ENCODE results near the gene KLHL35. TPM values are rescaled to one million over a fixed set of nuclear protein-coding genes. Genes with fewer than 3 reads are reported as not detected.

Gene KLHL35
- total RNA-seq, 1 donor from 2014 or later = 0.77 TPM

- Histone ChIP-seq H3K27me3 (ENCODE audit: insufficient read depth, low read length) (no peaks in the 10 kb centered on the region), H3K4me3 (ENCODE audit: insufficient read depth, low read depth, low read length) (no peak overlapping the region), H3K27ac (ENCODE audit: low read depth, low read length) (no peak overlapping the region), H3K79me2 (ENCODE audit: insufficient read depth, low read length) (no peaks in the 10 kb centered on the region), H3K4me2 (ENCODE audit: low read length) (no peak overlapping the region), H4K20me1 (ENCODE audit: insufficient read depth, low read length) (no peaks in the 10 kb centered on the region), H2AFZ (ENCODE audit: low read depth, low read length) (no peak overlapping the region), H3K36me3 (ENCODE audit: insufficient read depth, low read length) (no peaks in the 10 kb centered on the region), H3K9me3 (ENCODE audit: insufficient read depth, low read depth, low read length) (no peaks in the 10 kb centered on the region), H3K4me1 (ENCODE audit: insufficient read depth, low read length) (peaks cover 6% of the 10 kb centered on the region), H3K9ac (ENCODE audit: low read length) (no peak overlapping the region)
- FAIRE-seq (no peak), DNase-seq (ENCODE audit: low read depth) (no peak)
- TF ChIP-seq EZH2 (IDR thresholded peaks at IDR 0.05; ENCODE audit: insufficient read depth, low read length) = no peak
- TF ChIP-seq CTCF (IDR thresholded peaks at IDR 0.05; ENCODE audit: insufficient read depth, low read depth, low read length) = no peak
- no peak overlapping the region for H3K4me3 Mint-ChIP-seq (ENCODE audit: unreplicated experiment)
- H3K27me3 Mint-ChIP-seq (ENCODE audit: low read depth, unreplicated experiment) = peaks cover 30% of the 10 kb centered on the region
- H3K36me3 Mint-ChIP-seq (ENCODE audit: low read depth, unreplicated experiment) = peaks cover 2% of the 10 kb centered on the region
- no peaks in the 10 kb centered on the region for H3K4me1 Mint-ChIP-seq (ENCODE audit: low read depth, unreplicated experiment)
- H3K27ac Mint-ChIP-seq (ENCODE audit: unreplicated experiment) = no peak overlapping the region
- no peaks in the 10 kb centered on the region for H3K9me3 Mint-ChIP-seq (ENCODE audit: unreplicated experiment)
These were observed 22.0 kb upstream of the KLHL35 start for GRCh38 chr11:75454987-75455386.

- Mint-ChIP-seq H3K36me3 (ENCODE audit: low read depth, unreplicated experiment) (peaks cover 2% of the 10 kb centered on the region), H3K27me3 (ENCODE audit: low read depth, unreplicated experiment) (peaks cover 30% of the 10 kb centered on the region), H3K4me1 (ENCODE audit: low read depth, unreplicated experiment) (no peaks in the 10 kb centered on the region), H3K27ac (ENCODE audit: unreplicated experiment) (no peak overlapping the region), H3K4me3 (ENCODE audit: unreplicated experiment) (no peak overlapping the region), H3K9me3 (ENCODE audit: unreplicated experiment) (no peaks in the 10 kb centered on the region)
- Histone ChIP-seq H4K20me1 (ENCODE audit: insufficient read depth, low read length) (no peaks in the 10 kb centered on the region), H3K27me3 (ENCODE audit: insufficient read depth, low read length) (no peaks in the 10 kb centered on the region), H3K79me2 (ENCODE audit: insufficient read depth, low read length) (no peaks in the 10 kb centered on the region), H3K27ac (ENCODE audit: low read depth, low read length) (no peak overlapping the region), H3K4me2 (ENCODE audit: low read length) (no peak overlapping the region), H2AFZ (ENCODE audit: low read depth, low read length) (no peak overlapping the region), H3K4me3 (ENCODE audit: insufficient read depth, low read depth, low read length) (no peak overlapping the region), H3K9ac (ENCODE audit: low read length) (no peak overlapping the region), H3K36me3 (ENCODE audit: insufficient read depth, low read length) (no peaks in the 10 kb centered on the region), H3K9me3 (ENCODE audit: insufficient read depth, low read depth, low read length) (no peaks in the 10 kb centered on the region), H3K4me1 (ENCODE audit: insufficient read depth, low read length) (peaks cover 6% of the 10 kb centered on the region)
- peak; percentile 88 for DNase-seq (ENCODE audit: low read depth)
- peak; percentile 79 for FAIRE-seq
- TF ChIP-seq EZH2 (IDR thresholded peaks at IDR 0.05; ENCODE audit: insufficient read depth, low read length) (no peak), CTCF (IDR thresholded peaks at IDR 0.05; ENCODE audit: insufficient read depth, low read depth, low read length) (no peak)
These were observed 21.1 kb upstream of the KLHL35 start for GRCh38 chr11:75453916-75454655.

Measured in astrocyte (in vitro differentiated cells and primary cell).